T follicular helper cell (primary cell): ENCODE measurements around the gene KLHL29.

Experiments
- DNase-seq: peaks from one replicate; pipeline ENCODE4 v3.0.0-alpha.2; 2020; ENCODE audit warnings: low read depth

KLHL29 gene

DNA sequence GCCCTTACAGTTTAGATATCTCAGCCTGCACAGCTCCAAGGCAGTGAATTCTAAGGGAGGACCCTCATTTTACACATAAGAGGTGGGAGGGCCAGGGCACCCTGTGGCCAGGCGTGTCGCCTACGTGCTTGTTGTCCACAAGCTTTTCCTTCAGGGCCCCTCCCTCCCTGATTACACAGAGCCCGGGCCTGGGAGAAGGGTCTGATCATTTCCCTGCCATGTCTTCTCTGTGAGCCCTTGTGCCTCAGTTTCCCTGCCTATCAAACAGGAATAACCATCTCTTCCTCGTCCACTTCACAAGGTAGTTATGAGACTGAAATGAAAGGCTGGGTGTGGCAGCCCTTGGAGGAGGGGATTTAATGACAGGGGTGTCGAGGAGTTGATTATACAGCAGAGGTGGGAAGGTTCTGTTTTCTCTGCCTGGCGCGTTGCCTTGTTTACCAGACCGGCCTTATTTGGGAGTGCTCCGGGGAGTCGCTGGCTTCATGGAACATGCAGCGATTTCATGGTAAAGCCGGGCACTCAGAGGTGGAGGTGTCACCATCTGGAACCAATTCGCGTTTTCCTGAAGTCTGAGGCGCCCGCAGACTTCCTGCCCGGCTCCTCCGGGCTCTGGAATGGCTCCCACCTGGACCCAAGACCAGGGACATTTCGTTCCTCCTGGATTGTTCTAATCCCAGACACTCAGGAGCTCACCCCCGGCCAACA, 208.9 kb downstream of the KLHL29 start:
- no peak for DNase-seq

- DNase-seq: no peak
Measured at GRCh38 chr2:23594460-23594825, 209.5 kb downstream of the KLHL29 start.

- no peak for DNase-seq
Measured at GRCh38 chr2:23595021-23595420, 210.0 kb downstream of the KLHL29 start.

GRCh38 chr2:23595601-23596251, 210.7 kb downstream of the KLHL29 start:
- DNase-seq: no peak

DNA sequence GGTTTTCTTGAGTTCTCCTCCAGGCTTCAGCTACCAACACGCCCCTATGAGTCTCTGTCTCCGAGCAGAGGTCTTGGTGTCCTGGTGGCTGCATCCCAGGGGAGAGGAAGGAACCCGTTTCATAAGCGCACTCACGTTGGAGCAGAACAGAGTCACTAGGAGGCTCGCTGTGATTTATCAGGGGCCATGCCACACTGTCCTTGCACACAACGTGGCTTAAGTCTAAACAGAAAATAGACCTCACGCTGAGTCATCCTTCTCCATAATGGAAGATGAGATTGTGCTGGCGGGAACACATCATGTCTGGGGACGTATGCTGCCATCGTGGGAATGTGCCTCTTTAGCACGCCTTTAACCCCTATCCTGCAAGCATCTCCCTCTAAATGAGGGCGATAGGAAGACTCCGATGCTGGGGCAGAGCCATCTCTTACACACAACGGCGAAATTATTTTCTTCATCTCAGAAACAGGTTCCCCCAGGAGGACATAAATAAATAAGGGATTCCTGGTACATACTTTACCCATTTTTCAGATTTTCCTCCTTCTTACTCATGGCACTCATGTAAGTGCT, 211.4 kb downstream of the KLHL29 start:
- DNase-seq: no peak

- no peak for DNase-seq
Measured at GRCh38 chr2:23597687-23598086, 212.7 kb downstream of the KLHL29 start.

- DNase-seq: no peak
Measured at GRCh38 chr2:23599006-23599405, 214.0 kb downstream of the KLHL29 start.

DNA sequence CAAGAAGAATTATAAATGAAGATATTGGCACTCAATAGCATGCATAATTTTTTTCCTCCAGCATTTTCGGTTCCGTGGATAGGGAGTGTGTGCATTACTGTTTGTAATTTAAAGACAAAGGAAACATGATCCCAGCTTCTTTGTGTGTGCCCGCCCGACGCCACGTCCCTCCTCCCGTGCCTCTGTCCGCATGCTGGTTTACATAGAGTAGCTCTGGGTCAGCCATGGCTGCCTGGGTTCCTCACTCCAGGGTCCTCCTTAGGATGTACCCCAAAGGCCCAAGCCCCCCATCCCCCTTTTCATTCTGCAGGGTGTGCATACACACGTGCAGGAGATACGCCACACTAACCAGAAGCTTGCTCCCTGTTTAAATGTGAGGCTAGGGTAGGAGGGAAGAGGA, 214.7 kb downstream of the KLHL29 start:
- DNase-seq: no peak

GRCh38 chr2:23600346-23600745, 215.4 kb downstream of the KLHL29 start:
- DNase-seq: no peak

- no peak for DNase-seq
Measured at GRCh38 chr2:23601301-23601965, 216.5 kb downstream of the KLHL29 start.

DNA sequence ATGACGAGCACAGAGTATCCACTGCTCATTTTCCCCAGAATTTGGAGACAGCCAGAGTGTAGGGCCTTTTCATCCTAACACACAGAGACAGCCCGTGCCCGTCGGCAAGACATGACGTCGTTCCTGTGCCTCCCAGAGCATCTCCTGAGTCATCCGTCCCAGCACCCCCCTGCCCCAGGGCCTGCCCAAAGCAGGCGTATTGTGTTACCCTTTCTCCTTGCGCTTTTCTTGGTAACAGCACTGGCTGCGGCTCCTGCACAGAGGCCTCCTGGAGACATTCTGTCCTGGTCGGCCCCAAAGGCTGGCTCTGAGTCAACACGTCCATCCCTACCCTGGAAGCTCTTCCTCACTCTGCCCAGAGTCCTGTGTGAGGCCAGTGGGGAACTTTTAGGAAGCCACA, 217.1 kb downstream of the KLHL29 start:
- DNase-seq: no peak

DNA sequence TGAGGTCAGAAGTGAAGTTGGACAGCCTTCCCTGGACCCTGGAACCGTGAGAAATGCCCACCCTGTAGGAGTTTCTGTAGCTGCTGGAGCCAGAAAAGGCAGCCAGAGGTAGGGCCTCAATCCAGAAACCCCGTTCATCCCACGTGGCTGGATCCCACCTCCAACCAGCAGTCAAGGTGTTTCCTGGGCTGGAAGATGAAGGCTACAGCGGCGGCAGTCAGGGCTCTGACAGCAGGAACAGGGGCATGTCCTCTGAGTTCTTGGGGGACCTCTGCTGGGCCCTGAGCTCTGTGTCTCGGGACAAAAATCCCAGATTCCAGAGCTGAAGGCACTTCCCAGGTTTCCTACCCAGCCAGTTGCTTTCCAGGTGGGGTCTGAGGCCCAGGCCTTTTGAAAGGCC, 218.2 kb downstream of the KLHL29 start:
- no peak for DNase-seq

DNA sequence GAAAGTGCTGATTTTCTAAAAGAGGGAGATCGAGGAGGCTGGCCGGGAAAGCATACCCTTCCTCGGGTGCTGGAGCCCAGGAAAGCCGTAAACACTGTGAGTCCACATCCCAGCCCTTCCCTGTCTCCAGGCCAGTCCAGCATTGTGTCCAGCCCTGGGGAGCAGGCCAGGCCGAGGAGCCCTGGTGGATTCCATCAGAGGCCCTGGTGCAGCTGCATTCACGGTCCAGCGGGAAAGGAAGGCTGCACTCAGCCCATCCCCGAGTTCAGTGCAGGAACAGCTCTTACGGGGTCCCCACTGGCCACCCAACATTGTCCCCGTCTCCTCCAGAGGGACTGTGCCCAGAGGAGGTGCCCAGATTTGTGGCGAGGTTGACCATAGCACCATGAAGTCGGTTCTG, 218.6 kb downstream of the KLHL29 start:
- DNase-seq: no peak

GRCh38 chr2:23604731-23605130, 219.8 kb downstream of the KLHL29 start:
- no peak for DNase-seq

- DNase-seq: no peak
Measured at GRCh38 chr2:23605236-23605635, 220.3 kb downstream of the KLHL29 start.

- DNase-seq: no peak
Measured at GRCh38 chr2:23606196-23606595, 221.2 kb downstream of the KLHL29 start.

DNA sequence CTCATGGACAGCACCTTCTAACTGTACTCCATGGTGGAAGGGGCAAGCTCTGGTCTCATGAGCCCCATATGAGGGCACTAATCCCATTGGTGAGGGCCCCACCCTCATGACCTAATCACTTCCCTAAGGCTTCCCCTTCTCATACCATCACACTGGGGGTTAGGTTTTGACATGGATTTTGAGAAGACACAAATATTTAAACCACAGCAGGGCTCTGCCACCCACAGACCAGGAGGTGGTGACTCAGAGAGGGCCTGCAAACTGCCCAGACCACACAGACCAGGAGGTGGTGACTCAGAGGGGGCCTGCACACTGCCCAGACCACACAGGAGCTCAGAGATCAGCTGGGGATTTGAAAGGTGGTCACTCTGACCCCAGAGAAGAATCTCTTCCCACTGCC, 222.0 kb downstream of the KLHL29 start:
- DNase-seq: no peak

- DNase-seq: no peak
Measured at GRCh38 chr2:23607925-23608324, 222.9 kb downstream of the KLHL29 start.

- DNase-seq: no peak
Measured at GRCh38 chr2:23609254-23609653, 224.3 kb downstream of the KLHL29 start.

DNA sequence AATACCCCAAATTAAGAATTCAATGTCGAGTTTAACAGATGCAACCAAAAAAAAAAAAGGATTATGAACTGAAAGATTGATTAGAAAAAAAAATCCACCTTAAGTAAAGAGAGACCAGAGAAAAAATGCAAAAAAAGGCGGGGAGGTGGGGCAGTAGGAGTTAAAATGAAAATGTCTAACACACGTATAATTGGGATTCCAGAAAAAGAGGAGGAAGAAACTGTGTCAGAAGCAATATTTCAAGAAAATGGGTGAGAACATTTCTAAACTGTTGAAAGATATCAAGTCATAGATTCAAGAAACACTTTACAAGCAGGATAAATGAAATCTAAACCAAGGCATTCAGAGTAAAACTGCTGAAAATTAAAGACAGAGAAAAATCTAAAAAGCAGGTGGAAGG, 226.9 kb downstream of the KLHL29 start:
- DNase-seq: no peak

- no peak for DNase-seq
Measured at GRCh38 chr2:23614701-23615100, 229.7 kb downstream of the KLHL29 start.

DNA sequence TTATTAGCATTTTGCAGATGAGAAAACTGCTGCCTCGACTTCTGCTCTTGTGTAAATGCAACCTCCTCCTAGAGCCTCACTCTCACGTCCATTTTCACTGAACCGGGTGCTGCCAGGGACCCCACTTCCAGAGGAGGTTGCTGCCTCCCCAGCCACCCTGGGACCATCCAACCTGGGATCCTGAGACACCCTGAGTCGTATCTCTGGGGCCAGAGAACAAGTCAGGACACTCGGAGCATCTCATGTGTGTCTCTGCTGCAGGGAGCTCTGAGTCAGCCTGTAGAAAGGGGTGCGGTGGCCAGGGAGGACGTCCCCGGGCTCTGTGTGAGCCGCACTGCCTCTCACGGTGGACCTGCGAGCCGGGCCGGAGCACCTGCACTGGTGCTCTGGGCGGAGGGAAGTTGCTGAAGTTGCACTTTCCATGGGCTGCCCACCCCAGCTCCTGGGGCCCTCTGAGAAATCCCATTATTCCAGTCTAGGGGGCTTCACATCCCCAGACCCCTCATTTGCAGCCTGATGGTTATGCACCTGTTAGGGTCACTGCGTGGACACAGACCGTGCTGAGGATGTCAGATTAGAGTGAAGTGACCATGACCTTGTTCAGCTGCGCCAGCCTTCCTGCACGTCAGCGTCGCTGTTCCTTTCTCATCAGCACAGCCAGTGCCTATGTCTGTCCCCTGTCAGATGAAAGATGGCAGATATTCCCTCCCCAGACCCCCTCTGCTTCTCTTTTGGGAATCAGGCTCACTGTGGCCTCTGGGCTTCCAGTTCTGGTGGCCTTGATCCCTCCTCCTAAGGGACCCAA, 230.4 kb downstream of the KLHL29 start:
- no peak for DNase-seq
